H1 (cell line): ENCODE results near the gene LCN9. TPM values are rescaled to one million over a fixed set of nuclear protein-coding genes. Genes with fewer than 3 reads are reported as not detected.
A peak's percentile ranks its signal among the peaks of the same experiment; 100 is the strongest.

ENCODE experiments used
- CTCF ChIA-PET: fragments of 300-600 bp; sonication (Branson Sonifier 250); formaldehyde crosslinking; loops from one replicate; lab custom pipeline; 2021; ENCODE audit not compliant: partially characterized antibody; lab: Charles Lee
- POLR2A ChIA-PET: fragments of 300-600 bp; sonication (Branson Sonifier 250); formaldehyde crosslinking; loops from one replicate; lab custom pipeline; 2021; ENCODE audit warnings: inconsistent platforms; ENCODE audit not compliant: partially characterized antibody; lab: Charles Lee
- DNase-seq, 2 experiments: peaks; one replicate each; pipeline versions ENCODE4 v3.0.0 to v3.0.0-alpha.2; 2010 to 2022; ENCODE audit warnings: low spot score in 2 of 2, low read depth in 1 of 2, mixed read lengths in 1 of 2
- FAIRE-seq: peaks from 2 replicates; lab custom pipeline; 2011; peaks lifted over from hg19 to GRCh38; lab: Jason Lieb, UNC
- H2AFZ ChIP-seq: 2 replicates; pipeline ENCODE4 v1.8.1; 2012; ENCODE audit warnings: low read length, inconsistent platforms
- H2AK5ac ChIP-seq: 2 replicates; pipeline ENCODE4 v1.6.1; 2013; ENCODE audit warnings: low read depth, low read length
- H2BK120ac ChIP-seq: replicated peaks from 2 replicates; pipeline ENCODE3; 2013; ENCODE audit warnings: low read depth, low read length, inconsistent platforms
- H2BK12ac ChIP-seq: 2 replicates; pipeline ENCODE4 v1.6.1; 2013; ENCODE audit warnings: low read depth, low read length
- H2BK15ac ChIP-seq: 2 replicates; pipeline ENCODE4 v1.6.1; 2013; ENCODE audit warnings: low read length
- H2BK20ac ChIP-seq: 2 replicates; pipeline ENCODE4 v1.6.1; 2013; ENCODE audit warnings: low read length
- H2BK5ac ChIP-seq: 2 replicates; pipeline ENCODE4 v1.6.1; 2013; ENCODE audit warnings: low read depth, low read length
- H3K14ac ChIP-seq: 2 replicates; pipeline ENCODE4 v1.6.1; 2013; ENCODE audit warnings: inconsistent platforms; ENCODE audit not compliant: insufficient read length
- H3K18ac ChIP-seq: 2 replicates; pipeline ENCODE4 v1.6.1; 2013; ENCODE audit warnings: low read length; ENCODE audit errors: extremely low read depth
- H3K23ac ChIP-seq: 2 replicates; pipeline ENCODE4 v1.6.1; 2013; ENCODE audit warnings: inconsistent platforms; ENCODE audit not compliant: insufficient read length
- H3K23me2 ChIP-seq: 2 replicates; pipeline ENCODE4 v1.6.1; 2013; ENCODE audit warnings: low read depth, low read length
- H3K27ac ChIP-seq: 2 replicates; pipeline ENCODE4 v1.6.1; 2011; ENCODE audit warnings: low read depth, low read length, inconsistent platforms
- H3K27me3 ChIP-seq, 4 experiments: replicated peaks in 1 of 4; 1 replicate in 1 of 4; 2 replicates in 3 of 4; pipeline versions ENCODE4 v1.6.1 to v1.8.1; 2011 to 2013; ENCODE audit warnings: low read length in 3 of 4, mild to moderate bottlenecking in 3 of 4, inconsistent platforms in 2 of 4, mixed read lengths in 2 of 4, moderate library complexity in 1 of 4; ENCODE audit not compliant: control insufficient read depth in 3 of 4, insufficient read depth in 3 of 4; ENCODE audit errors: extremely low read depth in 1 of 4
- H3K36me3 ChIP-seq, 4 experiments: 2 replicates each; pipeline versions ENCODE4 v1.6.1 to v1.8.1; 2011 to 2013; ENCODE audit warnings: mild to moderate bottlenecking in 4 of 4, low read length in 3 of 4, moderate library complexity in 2 of 4, control low read depth in 1 of 4, inconsistent platforms in 1 of 4; ENCODE audit not compliant: insufficient read depth in 4 of 4, control insufficient read depth in 2 of 4
- H3K4ac ChIP-seq: replicated peaks from 2 replicates; pipeline ENCODE3; 2013; ENCODE audit warnings: low read length, low read depth, mixed read lengths, inconsistent platforms; ENCODE audit not compliant: insufficient read length
- H3K4me1 ChIP-seq, 4 experiments: replicated peaks in 1 of 4; 1 replicate in 1 of 4; 2 replicates in 3 of 4; pipeline versions ENCODE4 v1.6.1 to v1.8.1; 2011 to 2013; ENCODE audit warnings: low read length in 3 of 4, inconsistent platforms in 2 of 4, mixed read lengths in 1 of 4; ENCODE audit not compliant: insufficient read depth in 4 of 4, control insufficient read depth in 3 of 4
- H3K4me2 ChIP-seq, 2 experiments: 2 replicates each; pipeline versions ENCODE4 v1.6.1 to v1.8.1; 2011 to 2013; ENCODE audit warnings: low read depth in 2 of 2, low read length in 2 of 2, control low read depth in 1 of 2, inconsistent platforms in 1 of 2, mild to moderate bottlenecking in 1 of 2; ENCODE audit not compliant: insufficient read depth in 1 of 2
- H3K4me3 ChIP-seq, 4 experiments: fragments of 200-600, 300-600 bp in 1 of 4; sonication (generic), shearing (Covaris generic), sonication (Bioruptor Twin) in 1 of 4; 2 replicates each; pipeline versions ENCODE4 v1.5.1 to v1.8.1; 2011 to 2016; ENCODE audit warnings: low read length in 4 of 4, low read depth in 3 of 4, control low read depth in 2 of 4, inconsistent platforms in 2 of 4, mild to moderate bottlenecking in 2 of 4, mixed read lengths in 1 of 4, moderate library complexity in 1 of 4; ENCODE audit not compliant: insufficient read depth in 2 of 4; ENCODE audit errors: extremely low read depth in 1 of 4
- H3K56ac ChIP-seq: replicated peaks from 2 replicates; pipeline ENCODE3; 2013; ENCODE audit warnings: low read depth, mild to moderate bottlenecking, mixed read lengths, low read length, inconsistent platforms; ENCODE audit not compliant: insufficient read length
- H3K79me1 ChIP-seq: 2 replicates; pipeline ENCODE4 v1.6.1; 2013; ENCODE audit warnings: low read depth, low read length, control low read depth
- H3K79me2 ChIP-seq, 2 experiments: 2 replicates each; pipeline versions ENCODE4 v1.6.1 to v1.8.1; 2012 to 2013; ENCODE audit warnings: low read length in 2 of 2, mild to moderate bottlenecking in 2 of 2, inconsistent platforms in 1 of 2; ENCODE audit not compliant: insufficient read depth in 2 of 2, control insufficient read depth in 1 of 2
- H3K9ac ChIP-seq, 4 experiments: replicated peaks in 1 of 4; 1 replicate in 1 of 4; 2 replicates in 3 of 4; pipeline versions ENCODE4 v1.6.1 to v1.8.1; 2011 to 2013; ENCODE audit warnings: low read depth in 3 of 4, low read length in 3 of 4, control low read depth in 2 of 4, mild to moderate bottlenecking in 2 of 4, moderate library complexity in 2 of 4, inconsistent platforms in 1 of 4; ENCODE audit errors: extremely low read depth in 1 of 4
- H3K9me3 ChIP-seq, 2 experiments: 2 replicates each; pipeline versions ENCODE4 v1.6.1 to v1.8.1; 2012 to 2013; ENCODE audit warnings: mild to moderate bottlenecking in 2 of 2, moderate library complexity in 2 of 2, control low read depth in 1 of 2, inconsistent platforms in 1 of 2, low read depth in 1 of 2, low read length in 1 of 2, mixed read lengths in 1 of 2; ENCODE audit not compliant: insufficient read depth in 2 of 2
- H4K20me1 ChIP-seq, 2 experiments: replicated peaks in 1 of 2; 2 replicates each; pipeline versions ENCODE3 to v1.8.1; 2011 to 2013; ENCODE audit warnings: inconsistent platforms in 2 of 2, low read length in 2 of 2, mild to moderate bottlenecking in 1 of 2; ENCODE audit not compliant: insufficient read depth in 2 of 2, control insufficient read depth in 1 of 2
- H4K5ac ChIP-seq: 2 replicates; pipeline ENCODE4 v1.6.1; 2013; ENCODE audit warnings: low read length, low read depth, mixed read lengths, inconsistent platforms; ENCODE audit not compliant: insufficient read length
- H4K8ac ChIP-seq: 2 replicates; pipeline ENCODE4 v1.8.0; 2013; ENCODE audit warnings: mild to moderate bottlenecking, moderate library complexity, low read length, inconsistent platforms; ENCODE audit not compliant: insufficient read depth; ENCODE audit errors: extremely low read depth
- H4K91ac ChIP-seq: replicated peaks from 2 replicates; pipeline ENCODE3; 2013; ENCODE audit warnings: low read length, mixed read lengths, inconsistent platforms; ENCODE audit not compliant: insufficient read length
- CEBPB ChIP-seq: IDR thresholded peaks from 2 replicates; pipeline ENCODE4 v1.6.1; 2012; ENCODE audit warnings: low read depth, low read length
- CTBP2 ChIP-seq: IDR thresholded peaks from 2 replicates; pipeline ENCODE4 v1.7.0; 2011; ENCODE audit warnings: borderline replicate concordance, mild to moderate bottlenecking, moderate library complexity, mixed read lengths, low read length; ENCODE audit not compliant: insufficient read depth, insufficient read length
- RAD21 ChIP-seq, 2 experiments: IDR thresholded peaks in 1 of 2; conservative IDR thresholded peaks in 1 of 2; 2 replicates each; pipeline ENCODE4 v1.6.1; 2011; ENCODE audit warnings: low read depth in 2 of 2, low read length in 2 of 2, improper control_type of control experiment in 1 of 2, inconsistent platforms in 1 of 2, mild to moderate bottlenecking in 1 of 2, moderate library complexity in 1 of 2
- TBP ChIP-seq: IDR thresholded peaks from 2 replicates; pipeline ENCODE4 v1.6.1; 2011; ENCODE audit warnings: low read depth, low read length, improper control_type of control experiment
- TCF12 ChIP-seq: IDR thresholded peaks from 2 replicates; pipeline ENCODE4 v1.6.1; 2011; ENCODE audit warnings: low read depth, mild to moderate bottlenecking, low read length
- ZNF274 ChIP-seq: IDR thresholded peaks from 2 replicates; pipeline ENCODE4 v1.7.0; 2012; ENCODE audit warnings: low read length, borderline replicate concordance; ENCODE audit errors: extremely low read depth
- WGBS, 2 experiments: shearing (Covaris generic) in 1 of 2; methylation state at CpG; one replicate each; pipeline versions ENCODE4 v1.1.6 to v1.1.7; 2013 to 2015; ENCODE audit warnings: low lambda C conversion rate in 2 of 2, mixed read lengths in 2 of 2, inconsistent platforms in 1 of 2, low coverage in 1 of 2, missing lambda C conversion rate in 1 of 2; ENCODE audit not compliant: insufficient replicate concordance in 2 of 2, insufficient coverage in 1 of 2, insufficient read length in 1 of 2; ENCODE audit errors: extremely low coverage in 1 of 2, missing lambda C conversion rate in 1 of 2; 5-methylcytosine and 5-hydroxymethylcytosine counted together
- polyA plus RNA-seq, 7 experiments: library from polyadenylated mRNA; depleted of rRNA in 3 of 7; stranded (reverse) in 5 of 7; unstranded in 2 of 7; fragments of >200 nt in 5 of 7; fragments of 200-250 nt in 2 of 7; gene quantifications; 1 replicate in 5 of 7; 2 replicates in 1 of 7; 4 replicates in 1 of 7; pipeline versions ENCODE4 v1.2.1 to v1.2.3, GENCODE V29; 2011 to 2013; ENCODE audit warnings: missing spikeins in 2 of 7, mixed read lengths in 2 of 7
- total RNA-seq: library from RNA; stranded (reverse); fragmentation: NEBNext Ultra II Directional; extraction: Animal tissue kit (Norgen Biotek cat#: 25700); gene quantifications from 2 replicates; pipeline ENCODE4 v1.2.1, GENCODE V29; 2021
- TF ChIP-seq, protein P1 (sequence below): IDR thresholded peaks from 2 replicates; pipeline ENCODE4 v1.6.1; 2012; ENCODE audit warnings: inconsistent platforms

The LCN9 gene
- total and polyA plus RNA-seq, 2 of the 8 experiments (the other 6 are each of a cell fraction or from before 2014, with no cell fraction given), result 2.3 to 3.1 TPM

GRCh38 chr9:135703726-135704125, 40.6 kb downstream of the LCN9 start:
- H3K56ac ChIP-seq, result no peak overlapping the region
- H4K5ac ChIP-seq, result no peak overlapping the region
- H3K27me3 ChIP-seq, result peaks cover 0 to 14% (median 4%) of the 10 kb centered on the region in 4 experiments; a peak in 4 of 7 replicates
- no peak overlapping the region for H3K27ac ChIP-seq
- H2BK15ac ChIP-seq, result no peak overlapping the region
- no peaks in the 10 kb centered on the region for H3K79me2 ChIP-seq
- TF ChIP-seq CEBPB (0 out of 2 replicates have a peak, but pooled peaks have one; percentile 13), ZNF274 (no peak), CTBP2 (peak; percentile 71), TCF12 (no peak), RAD21 (IDR thresholded peaks at IDR 0.05 in 1 of 2, conservative IDR thresholded peaks at IDR 0.05 in 1 of 2; ENCODE audit: low read depth in 2 of 2, low read length in 2 of 2) (peak in 1 of 2 experiments; percentile 7; a peak in 1 of 4 replicates), TBP (no peak)
- TF ChIP-seq, protein P1, sequence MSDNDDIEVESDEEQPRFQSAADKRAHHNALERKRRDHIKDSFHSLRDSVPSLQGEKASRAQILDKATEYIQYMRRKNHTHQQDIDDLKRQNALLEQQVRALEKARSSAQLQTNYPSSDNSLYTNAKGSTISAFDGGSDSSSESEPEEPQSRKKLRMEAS, result 0 out of 2 replicates have a peak, but pooled peaks have one; percentile 37
- no peaks in the 10 kb centered on the region for H3K79me1 ChIP-seq
- H3K14ac ChIP-seq, result no peak overlapping the region
- H4K8ac ChIP-seq, result no peak overlapping the region
- H2BK120ac ChIP-seq, result no peak overlapping the region
- peaks cover 0 to 12% (median under 1%) of the 10 kb centered on the region in 4 experiments; a peak in 2 of 7 replicates for H3K4me1 ChIP-seq
- ChIA-PET POLR2A (interaction anchor here (1.8 to 1.9 kb wide), 2 partner anchors 10 to 12 kb away, joined by 6 to 7 read pairs; no protein-coding TSS in a partner anchor), CTCF (interaction anchor here (0.5 to 3.2 kb wide), 15 partner anchors 10 to 433 kb away, joined by 3 to 21 read pairs (median 4); no protein-coding TSS in a partner anchor)
- 54% methylated on average over 13 of the region's 14 CpGs; no CpG with 5 or more reads in 1 of the 2 experiments for WGBS, 2 experiments
- H3K36me3 ChIP-seq, result no peaks in the 10 kb centered on the region
- H3K4ac ChIP-seq, result no peak overlapping the region
- peaks cover 0 to 5% of the 10 kb centered on the region in 2 experiments for H4K20me1 ChIP-seq
- H2BK5ac ChIP-seq, result no peak overlapping the region
- DNase-seq (peak in 1 of 2 experiments; percentile 68), FAIRE-seq (no peak)
- H3K9ac ChIP-seq, result no peak overlapping the region
- no peak overlapping the region for H3K18ac ChIP-seq
- no peak overlapping the region for H3K23ac ChIP-seq
- H4K91ac ChIP-seq, result no peak overlapping the region
- no peak overlapping the region for H2BK20ac ChIP-seq
- H3K9me3 ChIP-seq, result no peaks in the 10 kb centered on the region
- H2BK12ac ChIP-seq, result no peak overlapping the region
- H2AK5ac ChIP-seq, result no peak overlapping the region
- H3K4me3 ChIP-seq, result no peak overlapping the region
- no peak overlapping the region for H2AFZ ChIP-seq
- H3K4me2 ChIP-seq, result no peak overlapping the region
- H3K23me2 ChIP-seq, result peaks cover 3% of the 10 kb centered on the region; the same call in 1 of the 2 replicates
